GF-D8 (cell line): ENCODE results near the gene BSPRY.
"Not testable (repeated sequence)": the region's sequence is repeated elsewhere in the genome, so short reads cannot be mapped to it uniquely, and the experiment has no call there.

Source experiments
- DNase-seq: peaks from one replicate; lab custom pipeline; 2025; lab: John Stamatoyannopoulos, UW

The BSPRY gene

DNA sequence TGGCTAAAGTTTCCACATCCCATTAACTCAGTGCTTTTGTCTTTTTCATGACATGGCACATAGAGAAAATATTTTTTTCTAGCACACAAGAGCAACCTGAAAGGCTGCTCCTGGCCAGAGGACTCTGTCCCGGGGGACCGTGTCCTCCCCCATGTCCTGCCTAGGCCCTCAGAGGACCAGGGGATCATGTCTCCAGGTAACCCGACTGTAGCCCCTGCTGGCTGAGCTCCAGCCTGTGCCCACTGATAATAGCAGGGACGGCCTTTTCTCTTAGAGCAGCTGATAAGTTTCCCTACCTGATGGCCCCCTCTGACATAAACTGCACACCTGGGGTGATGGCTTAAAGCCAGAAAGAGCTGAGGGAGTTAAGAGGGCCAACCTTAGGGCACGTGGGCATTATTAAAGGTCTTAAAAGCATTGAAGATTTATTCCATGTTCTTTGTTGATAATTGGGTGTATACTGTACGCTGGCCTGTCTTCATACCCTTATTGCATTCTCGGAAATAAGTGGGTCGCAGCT, 21.5 kb downstream of the BSPRY start:
- DNase-seq = no peak

DNA sequence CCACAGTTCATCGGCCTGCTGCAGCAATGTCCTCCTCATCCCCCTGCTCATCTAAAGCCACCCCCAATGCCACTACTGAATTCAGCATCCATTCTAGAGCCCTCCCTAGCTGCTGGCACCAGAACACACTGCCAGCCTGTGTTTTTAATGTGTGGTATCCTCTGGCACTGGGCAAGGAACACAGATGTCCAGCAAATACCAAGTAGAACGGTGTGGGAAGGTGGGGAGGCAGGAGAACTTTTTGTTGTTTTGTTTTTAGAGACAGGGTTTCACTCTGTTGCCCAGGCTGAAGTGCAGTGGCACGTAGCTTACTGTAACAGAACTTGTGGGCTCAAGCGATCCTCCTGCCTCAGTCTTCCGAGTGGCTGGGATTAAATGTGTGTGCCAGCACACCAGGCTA, 22.7 kb downstream of the BSPRY start:
- no peak for DNase-seq

DNA sequence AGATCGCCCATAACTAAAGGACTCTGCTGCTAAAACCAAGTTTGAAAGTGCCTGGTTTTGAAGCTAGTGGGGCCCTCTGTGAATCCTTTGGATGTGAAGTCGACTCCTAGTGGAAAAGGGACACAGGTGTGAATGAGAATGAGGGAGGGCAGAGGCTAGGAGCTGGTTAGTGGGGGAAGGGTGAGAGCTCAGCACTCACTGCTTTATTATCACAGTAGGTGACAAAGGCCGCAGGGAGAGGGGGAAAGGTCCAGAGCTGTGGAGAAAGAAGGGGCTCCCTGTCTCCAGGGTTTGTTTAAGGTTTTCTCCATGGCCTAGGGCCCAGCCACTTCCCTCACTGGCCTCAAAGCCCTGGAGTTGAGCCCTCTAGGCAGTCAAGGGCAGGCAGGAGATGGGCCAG, 23.9 kb downstream of the BSPRY start:
- no peak for DNase-seq

GRCh38 chr9:113373676-113374392, 24.5 kb downstream of the BSPRY start:
- DNase-seq = no peak

GRCh38 chr9:113375057-113376023, 26.0 kb downstream of the BSPRY start:
- no peak for DNase-seq

GRCh38 chr9:113376634-113377567, 27.6 kb downstream of the BSPRY start, which contains the start of gene HDHD3:
Gene HDHD3, minus strand, starts transcription at chr9:113376986. Its CDS starts 2,632 bp downstream, at chr9:113374354.
- no peak for DNase-seq

GRCh38 chr9:113379094-113379828, 29.9 kb downstream of the BSPRY start:
- not testable (repeated sequence) for DNase-seq

GRCh38 chr9:113379829-113380210, 30.5 kb downstream of the BSPRY start:
- not testable (repeated sequence) for DNase-seq

- DNase-seq = no peak
Measured at GRCh38 chr9:113380869-113381378, 31.6 kb downstream of the BSPRY start.

DNA sequence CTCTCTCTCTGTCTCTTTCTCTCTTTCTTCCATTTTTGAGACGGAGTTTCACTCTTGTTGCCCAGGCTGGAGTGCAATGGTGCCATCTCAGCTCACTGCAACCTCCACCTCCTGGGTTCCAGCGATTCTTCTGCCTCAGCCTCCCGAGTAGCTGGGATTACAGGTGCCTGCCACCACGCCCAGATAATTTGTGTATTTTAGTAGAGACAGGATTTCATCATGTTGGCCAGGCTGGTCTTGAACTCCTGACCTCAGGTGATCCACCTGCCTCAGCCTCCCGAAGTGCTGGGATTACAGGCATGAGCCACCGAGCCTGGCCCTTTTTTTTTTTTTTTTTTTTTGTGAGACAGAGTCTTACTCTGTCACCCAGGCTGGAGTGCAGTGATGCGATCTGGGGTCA, 32.1 kb downstream of the BSPRY start:
- not testable (repeated sequence) for DNase-seq

GRCh38 chr9:113381909-113382411, 32.6 kb downstream of the BSPRY start:
- DNase-seq = no peak

GRCh38 chr9:113386571-113387393, 37.4 kb downstream of the BSPRY start:
- no peak for DNase-seq

- DNase-seq = no peak
Measured at GRCh38 chr9:113387560-113388230, 38.4 kb downstream of the BSPRY start.

DNA sequence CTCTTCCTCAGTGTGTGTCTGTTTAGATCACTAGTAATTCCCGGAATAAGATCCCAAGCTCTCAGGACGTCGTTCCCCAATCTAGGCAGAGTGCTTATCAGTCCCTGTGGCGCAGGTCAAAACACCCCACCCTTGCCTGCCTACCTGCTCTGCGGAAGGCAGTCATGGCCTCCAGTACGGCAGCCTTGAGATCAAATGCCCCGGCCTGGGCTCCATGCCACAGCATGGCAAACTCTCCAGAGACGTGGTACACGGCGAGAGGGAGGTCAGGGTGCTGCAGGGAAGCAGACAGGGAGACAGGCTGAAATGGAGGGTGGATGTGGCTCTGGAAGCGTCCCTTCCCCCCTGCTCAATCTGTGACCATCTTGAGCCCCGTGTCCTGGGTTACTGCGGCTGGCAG, 39.5 kb downstream of the BSPRY start:
- DNase-seq = no peak

GRCh38 chr9:113389451-113389850, 40.1 kb downstream of the BSPRY start:
- DNase-seq = no peak

GRCh38 chr9:113390192-113390960, 41.0 kb downstream of the BSPRY start:
- no peak for DNase-seq

DNA sequence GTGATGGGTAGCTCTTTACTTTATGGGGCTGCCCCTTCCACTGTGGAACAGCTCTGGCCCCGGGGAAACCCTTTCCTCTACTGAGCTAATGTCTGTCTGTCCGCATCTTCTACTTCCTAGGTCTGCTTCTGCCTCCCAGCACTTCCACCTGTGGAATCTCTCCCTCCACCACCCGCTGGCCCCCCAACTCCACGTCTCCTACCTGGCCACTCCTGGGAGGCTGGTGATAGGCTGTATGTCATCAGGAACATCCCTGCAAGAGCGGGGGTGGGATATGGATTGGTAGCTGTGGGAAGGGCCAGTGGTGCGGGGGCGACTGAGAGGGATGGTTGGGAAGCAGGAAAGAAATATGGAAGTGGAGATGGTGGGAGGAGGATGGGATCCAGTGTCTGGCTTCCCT, 42.6 kb downstream of the BSPRY start:
- no peak for DNase-seq

DNA sequence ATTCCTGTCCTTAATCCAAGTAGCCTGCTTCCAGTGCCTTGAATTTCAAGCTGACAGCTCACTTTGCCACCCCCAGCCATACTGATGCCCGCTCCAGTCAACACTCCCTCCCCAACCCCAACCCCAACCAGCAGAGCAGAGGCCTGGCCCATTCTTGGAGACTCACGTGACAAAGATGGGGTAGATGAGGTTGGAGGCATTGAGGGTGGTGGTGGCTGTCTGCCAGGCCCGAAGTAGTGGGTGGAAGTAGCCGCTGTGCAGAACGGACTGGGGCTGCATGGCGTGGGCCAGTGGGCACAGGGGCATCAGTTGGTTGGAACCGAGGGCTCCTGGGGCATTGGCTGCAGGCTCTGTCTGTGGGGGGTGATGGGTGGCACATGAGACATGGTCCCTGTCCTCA, 43.9 kb downstream of the BSPRY start:
- no peak for DNase-seq
